HT-29 (cell line): ENCODE measurements around the gene ACTMAP. TPM values are rescaled to one million over a fixed set of nuclear protein-coding genes. Genes with fewer than 3 reads are reported as not detected.

ENCODE experiments used
- DNase-seq: peaks from one replicate; pipeline ENCODE4 v3.0.0-alpha.2; 2015; ENCODE audit warnings: low spot score
- total RNA-seq: library from RNA; depleted of rRNA; stranded (reverse); fragments of >200 nt; shearing (Covaris generic); gene quantifications from 2 replicates; pipeline ENCODE4 v1.2.3, GENCODE V29; 2014

Gene ACTMAP
- total RNA-seq, 1 experiment from 2014 or later: 1.9 TPM

DNA sequence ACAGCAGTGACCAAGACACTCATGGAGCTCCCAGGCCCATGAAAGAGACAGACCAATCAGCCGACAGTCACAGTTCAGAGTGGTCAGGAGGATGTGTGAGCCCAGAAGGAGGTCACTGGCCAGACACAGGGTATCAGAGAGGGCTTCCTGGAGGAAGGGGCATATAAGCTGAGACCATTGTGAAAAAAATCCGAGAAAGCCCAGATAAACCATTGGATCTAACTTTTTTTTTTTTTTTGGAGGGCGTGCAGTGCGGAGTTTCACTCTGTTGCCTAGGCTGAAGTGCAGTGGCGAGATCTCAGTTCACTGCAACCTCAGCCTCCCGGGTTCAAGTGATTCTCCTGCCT lies 29.2 kb downstream of the ACTMAP start:
- DNase-seq: no peak

- DNase-seq: peak; percentile 31
Observed at GRCh38 chr19:40719414-40719894, 30.8 kb downstream of the ACTMAP start.

DNA sequence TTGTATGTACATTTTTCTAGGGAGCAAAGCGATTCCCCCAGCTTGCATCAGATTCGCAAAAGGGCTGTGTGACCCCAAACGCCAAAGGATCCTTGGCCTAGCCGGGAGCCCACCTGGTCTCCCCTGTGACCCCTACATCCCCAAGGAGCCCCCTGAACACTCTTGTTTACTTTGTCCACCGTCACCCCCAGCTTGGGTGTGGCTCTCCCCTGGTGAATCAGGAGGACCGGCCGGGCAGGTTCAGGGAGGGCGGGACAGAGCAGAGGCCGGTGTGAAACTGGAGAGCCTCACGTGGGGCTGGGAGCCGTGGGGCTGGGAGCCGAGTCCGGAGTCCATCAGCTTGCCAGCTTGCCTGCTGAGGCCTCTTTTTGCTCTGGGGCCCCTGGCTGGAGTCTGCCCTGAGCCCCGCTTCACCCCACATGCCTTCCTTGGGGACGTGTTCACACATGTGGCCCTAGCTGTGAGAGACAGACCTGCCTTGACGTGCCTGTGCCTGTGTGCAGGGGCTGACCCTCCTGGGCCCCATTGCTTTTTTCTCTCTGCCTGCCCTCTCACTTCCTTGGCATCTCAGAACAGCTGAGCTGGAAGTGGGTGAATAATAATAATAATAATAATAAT lies 31.4 kb downstream of the ACTMAP start:
- peak; percentile 96 for DNase-seq

GRCh38 chr19:40717880-40718773 lies 32.1 kb downstream of the ACTMAP start:
- peak; percentile 68 for DNase-seq

- DNase-seq: peak; percentile 70
Observed at GRCh38 chr19:40717325-40717879, 32.9 kb downstream of the ACTMAP start.

- DNase-seq: peak; percentile 100
Observed at GRCh38 chr19:40716482-40717324, 33.6 kb downstream of the ACTMAP start, which contains the start of the genes COQ8B and ITPKC. Gene COQ8B, minus strand, starts transcription at chr19:40716886. Its CDS starts 2,254 bp downstream, at chr19:40714632. Gene ITPKC, plus strand, starts transcription at chr19:40717112. Its CDS starts 24 bp downstream, at chr19:40717136.

- peak; percentile 89 for DNase-seq
Observed at GRCh38 chr19:40716031-40716481, 34.2 kb downstream of the ACTMAP start.

GRCh38 chr19:40714441-40715299 lies 35.6 kb downstream of the ACTMAP start:
- DNase-seq: peak; percentile 99

DNA sequence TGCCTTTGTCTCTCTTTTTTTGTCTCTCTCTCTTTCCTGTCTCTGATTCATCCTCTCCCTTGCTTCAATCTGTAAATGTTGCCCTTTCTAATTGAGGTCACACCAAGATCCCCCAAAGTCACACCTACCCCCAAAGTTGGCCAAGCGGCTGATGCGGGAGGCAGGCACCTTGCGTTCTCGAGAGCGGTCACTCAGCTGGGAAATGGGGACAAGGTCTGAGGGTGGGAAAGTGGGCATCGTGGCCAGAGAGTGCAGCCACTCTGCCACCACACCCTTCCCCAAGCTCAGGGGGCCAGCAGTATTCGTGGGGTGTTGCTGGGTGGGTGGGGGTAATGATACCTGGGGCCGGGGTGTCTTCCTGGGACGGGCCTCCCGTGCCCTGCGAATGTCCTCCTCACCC lies 36.3 kb downstream of the ACTMAP start:
- no peak for DNase-seq

DNA sequence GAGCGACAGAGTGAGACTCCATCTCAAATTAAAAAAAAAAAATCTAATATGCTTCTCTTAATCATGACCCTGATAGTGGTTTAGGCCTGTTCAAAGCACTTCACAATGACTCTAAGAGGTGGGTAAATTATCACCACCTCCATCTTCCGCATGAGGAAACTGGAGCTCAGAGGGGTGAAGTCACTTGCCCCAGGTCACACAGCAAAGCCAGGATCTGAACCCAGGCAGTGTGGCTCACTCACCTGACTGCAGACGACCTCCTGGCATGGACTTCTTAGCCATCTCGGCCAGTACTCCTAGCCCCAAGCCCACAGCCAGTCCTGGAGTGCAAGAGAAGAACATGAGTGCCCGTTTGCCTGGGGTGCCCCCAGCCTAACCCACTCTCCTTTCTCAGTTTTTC lies 40.5 kb downstream of the ACTMAP start:
- DNase-seq: no peak

GRCh38 chr19:40707615-40708014 lies 42.7 kb downstream of the ACTMAP start:
- DNase-seq: no peak

DNA sequence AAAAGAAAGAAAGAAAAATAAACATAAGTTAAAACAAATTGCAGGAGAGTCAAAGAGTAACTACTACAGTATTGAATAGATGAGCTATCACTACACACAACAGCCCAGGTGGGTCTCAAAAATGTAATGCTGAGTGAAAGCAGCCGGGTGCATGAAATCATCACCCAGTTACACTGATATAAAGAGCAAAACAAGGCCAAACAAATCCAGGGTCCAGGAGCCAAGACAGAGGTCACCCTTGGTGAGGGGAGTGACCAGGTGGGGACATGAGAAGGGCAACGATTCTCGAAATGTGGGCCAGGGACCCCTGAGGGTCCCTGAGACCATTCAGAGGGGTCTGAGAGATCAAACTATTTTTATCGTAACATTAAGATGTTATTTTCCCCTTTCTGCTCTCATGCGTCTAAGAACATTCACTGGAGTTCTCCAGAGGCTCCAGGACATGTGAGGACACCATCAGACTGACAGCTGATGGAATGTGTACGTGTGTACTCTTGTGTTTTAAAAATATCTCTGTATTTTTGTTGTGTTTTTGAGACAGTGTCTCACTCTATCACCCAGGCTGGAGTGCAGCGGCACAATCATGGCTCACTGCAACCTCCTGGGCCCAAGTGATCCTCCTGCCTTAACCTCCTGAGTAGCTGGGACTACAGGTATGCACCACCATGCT lies 44.2 kb downstream of the ACTMAP start:
- no peak for DNase-seq

DNA sequence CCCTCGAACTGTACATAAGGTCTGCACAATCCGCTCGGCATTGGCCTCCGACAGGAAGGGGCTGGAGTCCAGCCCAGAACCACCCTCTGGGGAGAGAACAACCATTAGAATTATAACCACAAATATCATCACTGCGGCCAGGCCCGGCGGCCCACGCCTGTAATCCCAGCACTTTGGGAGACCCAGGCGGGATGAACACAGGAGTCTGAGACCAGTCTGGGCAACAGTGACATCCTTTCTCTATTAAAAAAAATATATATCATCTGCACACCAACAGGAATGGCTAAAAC lies 45.0 kb downstream of the ACTMAP start:
- DNase-seq: no peak

GRCh38 chr19:40704491-40705361 lies 45.6 kb downstream of the ACTMAP start:
- no peak for DNase-seq

GRCh38 chr19:40703029-40703755 lies 47.1 kb downstream of the ACTMAP start:
- no peak for DNase-seq

- peak; percentile 70 for DNase-seq
Observed at GRCh38 chr19:40702337-40703012, 47.8 kb downstream of the ACTMAP start.

GRCh38 chr19:40701758-40702157 lies 48.5 kb downstream of the ACTMAP start:
- no peak for DNase-seq

GRCh38 chr19:40700083-40700482 lies 50.2 kb downstream of the ACTMAP start:
- no peak for DNase-seq
